ENCODE results near the gene GRIN3B.

GRCh38 chr19:1051791-1052190, 51.6 kb downstream of the GRIN3B start:
- TF ChIP-seq CTCF (IDR thresholded peaks at IDR 0.05) (no peak), POLR2A (IDR thresholded peaks at IDR 0.05) (no peak), POLR2AphosphoS5 (IDR thresholded peaks at IDR 0.05) (no peak)

Data from sigmoid colon (tissue), 4 donors.